GM19240 (cell line): ENCODE results near the gene AASS.

Experiments
- DNase-seq: peaks from one replicate; pipeline ENCODE4 v3.0.0; 2011; ENCODE audit warnings: low spot score; ENCODE audit not compliant: insufficient read length

The AASS gene

DNA sequence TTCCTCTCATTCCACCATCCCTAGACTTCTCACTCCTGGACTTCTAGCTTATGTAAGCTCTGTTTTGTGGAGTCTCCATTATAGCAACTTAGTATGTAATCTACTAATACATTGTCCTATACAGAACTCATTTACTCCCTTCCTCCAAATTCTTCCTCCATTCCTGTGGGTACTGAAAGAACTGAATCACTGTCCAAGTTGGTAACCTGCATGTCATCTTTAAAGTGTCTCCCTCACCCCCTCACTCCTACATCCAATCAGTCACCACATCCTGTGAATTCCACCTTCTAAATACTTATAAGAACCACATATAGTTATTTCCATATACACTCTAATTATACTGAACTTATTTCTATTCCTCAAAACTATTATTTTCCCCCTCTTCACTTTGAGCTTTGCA lies 20.3 kb downstream of the AASS start:
- DNase-seq, result no peak

DNA sequence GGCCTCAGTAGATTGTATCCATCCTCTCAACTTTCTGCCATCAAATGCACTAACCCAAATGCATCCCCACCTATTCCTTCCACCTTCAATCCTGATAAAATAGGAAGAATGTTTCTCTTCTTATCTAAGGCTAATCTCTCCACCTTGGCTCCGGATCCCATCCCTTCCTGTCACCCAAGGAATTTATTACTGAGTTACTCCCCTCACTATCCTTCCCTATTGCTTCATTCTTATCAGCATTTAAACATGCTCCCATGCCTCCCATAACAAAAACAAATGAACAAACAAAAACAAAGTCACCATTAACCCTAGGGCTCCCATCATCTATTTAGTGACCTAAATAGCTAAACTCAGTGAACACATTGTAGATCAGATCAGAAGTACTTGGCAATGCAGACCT lies 25.3 kb downstream of the AASS start:
- no peak for DNase-seq

DNA sequence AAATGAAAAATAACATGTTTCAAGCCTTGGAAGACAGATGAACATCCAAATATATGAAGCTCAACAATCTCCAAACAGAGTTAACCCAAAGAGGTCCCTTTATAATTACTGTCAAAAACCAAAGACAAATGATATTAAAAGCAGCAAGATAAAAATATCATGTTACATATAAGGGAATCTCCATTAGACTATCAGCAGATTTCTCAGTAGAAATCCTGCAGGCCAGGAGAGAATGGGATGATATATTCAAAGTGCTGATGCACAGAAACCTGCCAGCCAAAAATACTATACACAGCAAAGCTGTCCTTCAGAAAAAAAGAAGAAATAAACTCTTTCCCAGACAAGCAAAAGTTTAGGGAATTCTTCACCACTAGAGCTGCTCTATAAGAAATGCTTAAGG lies 41.0 kb downstream of the AASS start:
- no peak for DNase-seq

DNA sequence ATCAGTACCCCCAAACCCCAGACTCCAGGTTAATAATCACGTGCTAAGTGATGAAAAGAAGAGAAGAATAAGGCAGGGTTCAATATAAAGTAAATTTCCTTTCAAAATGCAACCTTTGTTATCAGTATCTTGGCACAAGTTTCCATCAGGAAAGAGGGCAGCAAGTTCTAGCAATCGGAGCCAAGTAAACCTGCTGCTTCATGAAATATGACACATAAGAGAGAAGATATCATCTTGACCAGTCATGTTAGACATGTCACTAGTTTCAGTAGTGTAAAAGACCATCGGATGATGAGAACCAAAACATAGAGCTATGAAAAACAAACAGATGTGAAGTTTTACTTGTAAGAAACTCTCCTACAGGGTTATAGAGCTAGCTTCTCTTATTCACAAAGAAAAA lies 44.0 kb downstream of the AASS start:
- DNase-seq, result no peak

DNA sequence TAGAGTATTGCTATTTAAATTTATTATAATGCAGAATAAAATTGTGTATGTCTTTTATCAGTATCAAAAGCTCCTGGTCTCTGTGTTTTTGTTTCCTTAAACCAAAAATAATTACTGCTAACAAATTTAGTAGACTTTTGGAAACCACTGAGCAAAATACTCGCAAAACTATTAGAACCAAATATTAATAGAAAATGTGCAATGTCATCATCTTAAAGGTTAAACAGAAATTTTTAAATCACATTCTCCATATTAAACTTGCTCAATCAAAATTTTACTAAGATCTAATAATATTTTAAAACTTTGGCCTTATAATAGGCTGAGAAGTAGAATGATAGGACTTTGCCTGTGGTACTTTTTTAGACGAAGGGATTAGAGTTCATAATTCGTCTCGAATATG lies 48.4 kb downstream of the AASS start:
- DNase-seq, result no peak

DNA sequence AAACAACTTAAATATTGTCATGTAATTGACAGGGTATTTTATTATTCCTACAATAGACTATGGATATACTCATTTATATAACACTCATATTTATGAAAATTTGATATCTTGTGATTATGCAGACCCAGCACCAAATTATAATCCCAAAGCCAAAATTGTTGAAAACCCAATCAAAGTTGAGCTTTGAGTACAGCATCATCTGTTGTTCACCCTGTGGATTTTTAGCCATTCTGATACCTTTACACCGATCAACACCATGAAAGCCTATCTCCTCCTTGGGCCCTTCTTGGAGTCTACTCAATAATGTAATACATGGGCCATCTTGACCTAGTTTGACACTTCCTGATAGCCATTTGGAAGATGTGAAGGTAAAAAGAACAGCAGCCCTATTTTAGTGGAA lies 49.5 kb downstream of the AASS start:
- no peak for DNase-seq

DNA sequence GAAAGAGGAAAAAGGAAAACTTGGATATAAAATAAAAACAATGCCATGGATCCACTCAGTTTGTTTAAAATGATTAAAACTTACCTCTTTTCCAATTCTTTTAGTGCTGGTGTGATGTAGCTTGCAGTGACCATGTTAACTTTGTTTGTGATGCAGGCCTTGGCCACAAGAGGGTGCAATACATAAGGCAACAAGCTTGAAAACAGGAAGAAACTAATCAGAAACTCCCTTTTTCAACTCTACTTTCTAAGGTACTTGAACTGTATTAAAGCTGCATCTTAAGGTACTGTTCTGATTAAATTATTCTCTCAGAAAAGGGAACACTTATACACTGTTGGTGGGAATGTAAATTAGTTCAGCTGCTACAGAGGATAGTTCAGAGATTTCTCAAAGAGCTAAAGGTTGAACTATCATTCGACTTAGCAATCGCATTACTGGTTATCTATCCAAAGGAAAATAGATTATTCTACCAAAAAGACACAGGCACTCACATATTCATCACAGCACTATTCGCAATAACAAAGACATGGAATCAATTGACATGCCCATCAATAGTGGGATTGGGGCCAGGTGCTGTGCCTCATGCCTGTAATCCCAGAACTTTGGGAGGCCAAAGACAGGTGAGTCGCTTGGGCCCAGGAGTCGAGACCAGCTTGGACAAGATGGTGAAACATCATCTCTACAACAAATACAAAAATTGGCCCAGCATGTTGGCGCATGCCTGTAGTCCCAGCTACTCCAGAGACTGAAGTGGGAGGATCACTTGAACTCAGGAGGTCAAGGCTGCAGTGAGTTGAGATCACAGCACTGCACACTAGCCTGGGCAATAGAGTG lies 50.9 kb downstream of the AASS start:
- DNase-seq, result no peak

DNA sequence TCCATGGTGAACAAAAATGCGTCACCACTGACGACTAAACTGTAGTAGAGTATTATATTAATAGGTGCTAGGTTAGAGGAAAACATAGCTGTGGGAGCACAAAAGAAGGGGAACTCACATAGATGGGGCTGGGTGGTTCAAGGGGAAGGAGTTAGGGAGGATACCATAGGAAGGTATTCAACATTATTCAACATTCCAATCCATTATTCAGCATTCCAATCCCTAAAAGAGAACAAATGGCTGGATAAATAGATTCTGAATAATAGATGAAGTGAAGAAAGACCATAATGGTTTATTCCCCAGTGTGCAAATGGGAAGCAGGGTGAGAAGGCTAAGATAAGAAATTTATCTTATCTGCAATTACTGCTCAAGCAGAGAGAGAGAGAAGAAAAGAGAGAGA lies 61.4 kb downstream of the AASS start:
- no peak for DNase-seq

DNA sequence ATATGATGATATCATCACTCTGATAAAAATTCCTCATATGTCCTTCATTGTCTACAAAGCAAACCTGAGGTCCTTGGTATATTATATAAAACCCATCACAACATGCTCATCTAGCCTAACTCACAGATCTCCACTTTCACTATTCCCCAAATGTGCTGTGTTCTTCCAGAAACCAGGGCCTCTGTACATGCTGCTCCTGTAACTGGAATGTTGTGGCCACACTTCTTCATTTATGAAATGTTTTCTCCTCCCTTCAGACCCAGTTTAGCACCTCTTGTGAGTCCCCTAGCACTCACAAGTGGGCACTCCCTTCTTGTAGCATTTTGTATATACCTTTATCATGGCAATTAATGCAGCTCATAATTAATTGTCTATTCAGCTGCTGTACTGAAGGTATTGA lies 61.9 kb downstream of the AASS start:
- no peak for DNase-seq

DNA sequence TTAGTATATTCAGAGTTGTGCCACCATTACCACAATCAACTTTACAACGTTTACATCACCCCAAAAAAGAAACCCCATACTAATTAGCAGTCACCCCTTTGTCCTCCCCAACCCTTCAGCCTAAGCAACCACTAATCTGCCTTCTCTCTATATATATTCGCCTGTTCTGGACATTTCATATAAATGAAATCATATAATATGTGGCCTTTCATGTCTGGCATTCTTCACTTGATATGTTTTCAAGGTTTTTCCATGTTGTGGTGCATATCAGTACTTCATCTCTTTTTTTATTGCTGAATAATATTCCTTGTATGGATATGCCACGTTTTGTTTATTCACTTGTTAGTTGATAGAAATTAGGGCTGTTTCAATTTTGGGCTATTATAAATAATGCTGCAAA lies 70.4 kb downstream of the AASS start:
- no peak for DNase-seq

DNA sequence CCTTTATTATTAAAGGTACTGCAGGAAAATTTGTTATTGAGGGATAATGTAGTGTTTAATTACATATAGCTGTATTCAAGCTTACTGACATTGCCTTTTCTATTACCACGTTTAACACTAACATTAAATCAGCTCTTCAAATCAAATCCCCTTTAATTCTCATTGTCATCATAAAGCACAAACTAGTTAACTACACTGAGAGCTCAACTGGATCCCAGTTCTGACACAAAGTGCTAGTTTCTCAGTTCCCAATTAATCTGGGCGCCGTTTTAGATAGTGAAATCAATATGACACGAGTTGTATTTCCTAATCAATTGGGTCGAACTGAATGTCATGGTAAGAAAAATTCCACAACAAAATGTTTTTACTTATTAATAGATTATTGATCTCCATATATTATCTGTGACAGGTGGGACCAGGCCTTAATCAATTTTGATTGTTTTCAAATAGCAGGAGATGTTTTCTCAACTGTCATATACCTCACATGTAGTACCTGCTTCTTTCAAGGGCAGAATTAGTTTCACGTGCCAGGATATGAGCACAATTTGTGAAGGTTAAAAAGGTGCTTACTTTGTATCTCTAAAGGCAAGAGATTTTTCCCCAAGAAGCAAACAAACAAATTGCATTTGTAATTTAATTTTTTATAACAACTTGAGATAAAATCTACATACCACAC lies 71.0 kb downstream of the AASS start:
- DNase-seq, result no peak

DNA sequence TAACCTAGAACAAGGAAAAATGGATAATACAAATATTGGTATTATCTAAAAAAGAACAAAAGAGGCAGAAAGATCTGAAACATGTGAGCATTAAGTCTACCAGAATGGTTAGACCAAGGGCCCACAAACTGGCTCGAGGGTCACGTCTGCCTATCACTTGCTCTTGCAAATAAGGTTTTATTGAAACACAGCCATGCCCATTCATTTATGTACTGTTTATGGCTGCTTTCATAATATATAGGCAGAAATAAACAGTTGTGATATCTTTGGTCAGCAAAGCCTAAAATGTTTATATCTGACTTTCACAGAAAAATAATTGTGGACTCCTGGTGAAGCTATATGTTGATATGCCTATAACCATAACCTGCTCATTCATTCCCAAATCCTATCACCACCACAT lies 71.8 kb downstream of the AASS start:
- no peak for DNase-seq

DNA sequence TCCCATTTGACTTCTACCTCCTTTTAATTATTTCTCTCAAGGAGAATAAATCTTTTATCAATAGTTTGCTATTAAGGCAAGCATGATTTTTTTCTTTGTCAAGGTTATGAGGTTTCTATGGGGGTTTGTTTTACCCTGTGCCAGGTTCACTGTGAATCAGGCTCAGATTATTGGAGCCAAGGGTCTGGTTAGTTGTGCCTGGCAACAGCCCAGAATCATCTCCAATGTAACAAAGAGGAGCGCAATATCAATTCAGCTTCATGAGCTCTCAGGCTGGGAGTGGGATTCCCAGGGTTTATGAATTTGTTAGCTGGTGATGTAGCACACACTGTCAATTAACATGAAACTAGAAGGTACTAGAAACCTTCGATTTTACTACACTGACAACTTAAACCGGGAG lies 73.2 kb downstream of the AASS start:
- DNase-seq, result no peak

DNA sequence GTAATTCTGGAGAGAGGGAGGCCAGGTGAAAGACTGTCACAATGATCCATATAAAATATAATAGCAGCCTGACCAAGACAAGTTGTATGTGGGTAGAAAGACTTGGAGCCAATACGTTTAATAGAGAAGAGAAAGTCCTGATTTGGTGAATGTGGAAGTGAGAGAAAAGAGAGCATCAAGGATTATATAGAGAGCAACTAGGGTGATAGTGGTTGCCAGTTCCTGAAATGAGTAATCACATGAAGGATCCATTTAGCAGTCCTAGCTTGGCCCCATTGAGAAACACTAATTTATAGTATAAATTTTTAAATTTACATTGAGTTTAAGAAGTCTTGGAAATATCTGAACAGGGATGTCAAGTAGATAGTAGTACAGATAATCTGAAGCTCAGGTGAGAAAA lies 74.0 kb downstream of the AASS start:
- no peak for DNase-seq

DNA sequence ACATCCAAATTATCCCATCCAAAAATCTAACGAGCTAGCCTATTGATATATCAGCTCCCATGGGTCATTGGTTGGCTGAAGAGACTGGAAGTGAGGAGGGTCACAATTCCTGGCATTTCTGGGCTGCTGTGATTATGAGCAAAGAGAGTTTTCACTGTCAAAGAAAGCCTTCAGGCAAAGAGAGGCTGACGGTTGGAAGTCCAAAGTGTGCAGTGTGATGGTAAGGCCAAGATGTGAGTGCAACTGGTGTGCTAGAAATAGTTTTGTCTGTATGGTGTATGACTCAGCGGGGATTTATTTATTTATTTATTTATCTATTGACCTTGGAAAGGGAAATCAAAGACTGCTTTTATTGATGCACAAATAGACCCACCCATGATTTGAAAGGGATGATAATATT lies 75.0 kb downstream of the AASS start:
- no peak for DNase-seq

DNA sequence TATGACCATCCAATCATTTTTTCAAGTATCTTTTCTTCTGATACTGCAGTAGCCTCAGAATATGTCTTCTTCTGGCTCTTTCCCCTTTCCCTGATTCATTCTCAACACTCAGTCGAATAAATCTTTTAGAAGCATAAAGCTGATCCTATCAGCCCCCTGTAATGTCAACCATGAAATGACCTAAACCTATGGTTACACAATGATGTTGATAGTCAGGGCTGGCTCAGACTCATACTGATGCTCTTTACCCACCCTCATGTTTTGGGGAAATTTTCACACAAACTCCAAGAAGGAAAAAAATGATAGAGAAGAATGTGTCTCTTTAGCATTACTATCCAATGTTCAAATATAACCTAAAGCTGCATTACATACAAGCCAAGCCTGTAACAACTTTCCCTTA lies 76.0 kb downstream of the AASS start:
- no peak for DNase-seq

DNA sequence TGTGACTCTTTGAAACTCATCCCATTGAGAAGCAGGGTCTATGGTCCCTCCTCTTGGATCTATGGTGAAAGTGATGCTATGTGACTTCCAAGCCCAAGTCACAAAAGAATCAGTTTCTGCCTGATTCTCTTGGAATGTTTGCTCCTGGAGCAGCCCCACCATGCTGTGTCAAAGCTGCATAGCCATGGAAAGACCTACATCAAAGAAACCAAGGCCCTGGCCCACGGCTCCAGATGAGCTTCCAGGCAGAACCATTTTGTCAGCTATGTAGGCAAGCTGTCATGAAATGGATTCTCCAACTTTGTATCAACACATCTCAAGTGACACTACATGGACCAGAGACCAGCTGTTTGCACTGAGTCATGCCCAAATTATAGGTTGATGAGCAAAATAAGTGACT lies 77.0 kb downstream of the AASS start:
- DNase-seq, result no peak

DNA sequence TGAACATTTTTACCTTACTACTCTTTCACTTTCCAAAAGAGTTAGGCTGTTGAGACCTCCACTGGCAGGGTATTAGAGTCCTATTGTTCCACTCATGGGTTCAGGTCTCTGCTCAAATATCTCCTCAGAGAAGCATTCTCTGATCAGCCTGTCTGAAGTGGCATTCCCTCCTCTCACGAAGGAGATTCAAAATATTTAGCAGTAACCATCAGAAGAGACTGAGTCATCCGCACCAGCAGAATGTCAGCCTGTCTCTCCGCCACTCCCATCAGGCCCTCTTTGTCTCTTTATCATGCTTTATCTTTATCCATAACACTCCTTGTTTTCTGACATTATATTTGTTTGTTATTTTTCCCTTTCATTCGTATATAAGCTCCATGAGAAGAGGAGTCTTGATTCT lies 79.1 kb downstream of the AASS start:
- DNase-seq, result no peak

DNA sequence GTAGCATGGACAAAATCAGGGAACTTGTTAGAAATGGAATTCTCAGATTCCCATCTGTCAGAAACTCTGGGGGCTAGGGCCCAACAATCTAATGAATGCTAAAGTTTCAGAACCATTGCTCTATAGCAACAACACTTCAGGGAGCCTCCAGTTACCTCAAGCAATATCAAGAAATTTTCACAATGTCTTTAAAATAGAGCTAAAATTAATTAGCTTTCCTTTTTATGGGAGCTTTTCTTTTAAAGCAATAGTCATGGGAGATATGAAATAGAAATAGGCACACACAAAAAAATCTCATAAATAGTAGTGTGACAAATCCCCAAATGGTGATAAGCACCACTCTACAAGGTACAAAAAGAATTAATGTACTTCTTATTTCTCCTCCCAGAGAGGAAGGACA lies 80.9 kb downstream of the AASS start:
- DNase-seq, result no peak

DNA sequence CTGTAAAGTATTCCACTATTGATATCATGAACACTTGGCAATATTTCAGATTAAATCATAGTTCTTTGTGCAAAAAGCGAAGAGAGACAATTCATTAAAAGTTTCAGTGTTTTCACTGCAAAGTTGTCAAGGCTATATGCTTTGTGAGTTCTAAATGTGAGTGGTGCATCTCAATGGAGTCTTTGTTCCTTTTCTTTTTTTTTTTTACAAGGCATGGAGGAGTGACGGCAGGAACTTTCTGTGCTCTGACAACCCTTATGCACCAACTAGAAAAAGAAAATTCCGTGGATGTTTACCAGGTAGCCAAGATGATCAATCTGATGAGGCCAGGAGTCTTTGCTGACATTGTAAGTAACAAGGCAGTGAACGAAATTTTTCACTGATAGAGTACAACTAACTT lies 84.5 kb downstream of the AASS start:
- DNase-seq, result no peak

DNA sequence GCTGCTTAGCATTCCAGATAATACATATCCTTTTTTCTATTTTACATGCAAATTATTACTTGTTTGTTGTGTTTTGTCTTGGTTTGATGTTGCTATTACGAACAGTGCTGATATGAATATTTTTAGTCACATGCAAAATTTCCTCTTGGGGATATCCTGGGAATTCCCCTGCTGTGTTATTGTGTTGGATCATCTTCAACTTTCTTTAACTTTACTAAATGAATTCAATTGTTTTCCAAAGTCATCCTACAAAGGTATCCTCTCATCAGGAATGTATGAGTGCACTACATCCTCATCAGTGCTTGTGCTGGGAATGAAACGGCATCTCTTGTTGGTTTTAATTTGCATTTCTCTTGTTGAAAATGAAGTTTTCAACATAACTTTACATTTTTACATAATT lies 87.1 kb downstream of the AASS start:
- DNase-seq, result no peak

DNA sequence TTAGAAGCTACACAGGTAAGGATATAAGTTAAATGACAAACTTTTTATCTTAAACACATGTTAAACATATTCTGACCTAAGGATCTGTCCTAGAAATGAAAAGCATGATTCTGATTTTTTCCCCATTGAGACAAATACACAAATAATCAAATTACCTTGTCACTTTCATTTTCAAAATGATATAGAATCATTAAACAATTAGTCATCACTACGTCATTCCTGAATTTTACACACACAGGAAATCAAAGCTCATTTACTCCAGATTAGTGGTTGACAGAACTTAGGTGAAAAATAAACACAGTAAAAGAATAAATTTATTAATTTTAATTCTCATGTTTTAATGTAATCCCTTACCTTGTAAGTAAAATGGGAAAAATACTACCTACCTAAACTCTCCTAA lies 89.0 kb downstream of the AASS start:
- no peak for DNase-seq

DNA sequence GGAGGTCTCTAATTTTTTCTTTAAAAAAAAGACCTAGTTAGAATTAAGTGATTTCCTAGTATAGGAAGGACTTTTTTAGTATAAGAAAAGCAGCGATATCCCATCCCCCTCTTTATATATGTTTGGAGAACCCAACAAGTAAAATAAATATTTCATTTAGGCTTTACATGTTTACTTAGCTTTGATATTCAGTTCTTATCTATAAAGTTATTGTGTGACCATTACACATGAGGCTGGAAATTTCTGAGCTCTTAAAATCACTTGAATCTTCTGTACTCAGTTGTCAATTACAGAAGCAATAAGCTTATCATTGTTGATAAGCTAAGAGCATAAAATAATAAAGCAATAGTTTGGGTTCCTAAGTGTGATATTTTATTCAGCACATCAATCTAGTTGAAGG lies 89.7 kb downstream of the AASS start:
- no peak for DNase-seq
